HepG2 (cell line): Measurements from ENCODE around the gene TPO.

Source experiments
- KDM2A ChIP-seq: sonication (generic); formaldehyde crosslinking; IDR thresholded peaks from 2 replicates; pipeline ENCODE4 v1.4.0; 2020; ENCODE audit warnings: low read depth, missing genetic modification reagents, borderline replicate concordance
- SKI ChIP-seq: fragments of 450-650 bp; IDR thresholded peaks from one replicate; pipeline ENCODE4 v1.6.1; 2018; ENCODE audit warnings: mild to moderate bottlenecking; ENCODE audit not compliant: partially characterized antibody
- ZNF7 ChIP-seq: IDR thresholded peaks from 2 replicates; pipeline ENCODE4 v1.6.1; 2016; ENCODE audit warnings: missing biosample characterization, missing genetic modification reagents
- TF ChIP-seq, protein P1 (sequence below): sonication (generic); formaldehyde crosslinking; IDR thresholded peaks from 2 replicates; pipeline ENCODE4 v1.5.0; 2020; ENCODE audit warnings: missing genetic modification reagents

DNA sequence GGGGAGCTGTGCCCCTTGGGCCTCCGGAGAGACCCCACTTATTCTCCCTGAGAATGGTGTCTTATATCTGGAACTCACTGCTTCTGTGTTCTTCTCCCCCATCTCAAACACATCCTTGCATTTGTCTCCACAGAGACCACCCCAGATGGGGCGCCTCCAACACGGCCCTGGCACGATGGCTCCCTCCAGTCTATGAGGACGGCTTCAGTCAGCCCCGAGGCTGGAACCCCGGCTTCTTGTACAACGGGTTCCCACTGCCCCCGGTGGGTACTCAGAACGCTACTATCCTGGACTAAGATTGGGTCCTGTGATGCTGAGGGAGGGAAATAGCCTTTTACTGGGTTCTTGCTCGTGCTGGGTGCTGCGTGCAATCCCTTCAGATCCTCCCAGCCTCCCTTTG, 40.3 kb downstream of the TPO start:
- TF ChIP-seq KDM2A (CRISPR knock-in tag) = no peak
- TF ChIP-seq SKI = no peak
- TF ChIP-seq, protein P1, sequence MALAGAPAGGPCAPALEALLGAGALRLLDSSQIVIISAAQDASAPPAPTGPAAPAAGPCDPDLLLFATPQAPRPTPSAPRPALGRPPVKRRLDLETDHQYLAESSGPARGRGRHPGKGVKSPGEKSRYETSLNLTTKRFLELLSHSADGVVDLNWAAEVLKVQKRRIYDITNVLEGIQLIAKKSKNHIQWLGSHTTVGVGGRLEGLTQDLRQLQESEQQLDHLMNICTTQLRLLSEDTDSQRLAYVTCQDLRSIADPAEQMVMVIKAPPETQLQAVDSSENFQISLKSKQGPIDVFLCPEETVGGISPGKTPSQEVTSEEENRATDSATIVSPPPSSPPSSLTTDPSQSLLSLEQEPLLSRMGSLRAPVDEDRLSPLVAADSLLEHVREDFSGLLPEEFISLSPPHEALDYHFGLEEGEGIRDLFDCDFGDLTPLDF (CRISPR knock-in tag) = no peak
- no peak for TF ChIP-seq ZNF7 (CRISPR knock-in tag)
